ENCODE data around the gene FIBP.

- TF ChIP-seq POLR2A (IDR thresholded peaks at IDR 0.05; ENCODE audit: low read depth, low read length), result peak; percentile 59
- no peak for TF ChIP-seq FOS (IDR thresholded peaks at IDR 0.05; ENCODE audit: borderline replicate concordance, insufficient read depth, low read length)
- no peak for TF ChIP-seq MYC (IDR thresholded peaks at IDR 0.05; ENCODE audit: low read depth, low read length)
These were observed 27.8 kb downstream of the FIBP start, which contains the start of gene MUS81 for GRCh38 chr11:65860278-65861164.
